SK-N-SH treated with all-trans-retinoic acid at 6 μM for 48 hours (cell line): ENCODE data around the gene RNF175.

Experiments
- ATAC-seq: fragments of 200-7000 bp; cut with Tn5 transposase; 3 replicates; pipeline ENCODE4 v1.9.1; 2020; ENCODE audit warnings: mild to moderate bottlenecking, moderate library complexity
- ARNTL ChIP-seq: fragments of 450-650 bp; formaldehyde crosslinking; IDR thresholded peaks from 2 replicates; pipeline ENCODE4 v1.5.0; 2020; ENCODE audit warnings: low read depth, mild to moderate bottlenecking, moderate library complexity, borderline replicate concordance
- BACH2 ChIP-seq: fragments of 250-450 bp; sonication (Bioruptor Pico); IDR thresholded peaks from 2 replicates; pipeline ENCODE4 v1.9.0; 2021; ENCODE audit warnings: mild to moderate bottlenecking, borderline replicate concordance
- CSDC2 ChIP-seq: fragments of 250-450 bp; sonication (Bioruptor Pico); IDR thresholded peaks from 2 replicates; pipeline ENCODE4 v1.5.0; 2020; ENCODE audit warnings: mild to moderate bottlenecking, moderate library complexity
- ESRRG ChIP-seq: fragments of 250-450 bp; sonication (Bioruptor Pico); IDR thresholded peaks from 2 replicates; pipeline ENCODE4 v1.6.1; 2021; ENCODE audit warnings: mild to moderate bottlenecking
- GLIS3 ChIP-seq: fragments of 250-450 bp; sonication (Bioruptor Pico); IDR thresholded peaks from 2 replicates; pipeline ENCODE4 v1.5.0; 2020; ENCODE audit warnings: mild to moderate bottlenecking, moderate library complexity
- ISL1 ChIP-seq: fragments of 250-450 bp; sonication (Bioruptor Pico); IDR thresholded peaks from 2 replicates; pipeline ENCODE4 v2.1.2; 2022; ENCODE audit warnings: mild to moderate bottlenecking, moderate library complexity
- OSR1 ChIP-seq: fragments of 250-450 bp; sonication (Bioruptor Pico); IDR thresholded peaks from 2 replicates; pipeline ENCODE4 v1.8.0; 2022; ENCODE audit warnings: moderate library complexity, mild to moderate bottlenecking, inconsistent platforms
- PATZ1 ChIP-seq: fragments of 250-450 bp; sonication (Bioruptor Pico); IDR thresholded peaks from 2 replicates; pipeline ENCODE4 v1.8.0; 2020; ENCODE audit warnings: mild to moderate bottlenecking, moderate library complexity, borderline replicate concordance
- POU6F1 ChIP-seq: fragments of 250-450 bp; sonication (Bioruptor Pico); IDR thresholded peaks from 2 replicates; pipeline ENCODE4 v1.8.0; 2021; ENCODE audit warnings: low read depth, mild to moderate bottlenecking, moderate library complexity, borderline replicate concordance
- PPARA ChIP-seq: fragments of 250-450 bp; sonication (Bioruptor Pico); IDR thresholded peaks from 2 replicates; pipeline ENCODE4 v1.5.0; 2020; ENCODE audit warnings: mild to moderate bottlenecking, borderline replicate concordance
- SNAI2 ChIP-seq: fragments of 250-450 bp; sonication (Bioruptor Pico); IDR thresholded peaks from 2 replicates; pipeline ENCODE4 v1.5.0; 2020; ENCODE audit warnings: mild to moderate bottlenecking, moderate library complexity
- TCF4 ChIP-seq: fragments of 250-450 bp; sonication (Bioruptor Pico); IDR thresholded peaks from 2 replicates; pipeline ENCODE4 v1.8.0; 2021; ENCODE audit warnings: mild to moderate bottlenecking, moderate library complexity, borderline replicate concordance
- TOX ChIP-seq: fragments of 250-450 bp; sonication (Bioruptor Pico); IDR thresholded peaks from 2 replicates; pipeline ENCODE4 v1.8.0; 2021; ENCODE audit warnings: mild to moderate bottlenecking, moderate library complexity, borderline replicate concordance
- TSHZ2 ChIP-seq: fragments of 250-450 bp; sonication (Bioruptor Pico); IDR thresholded peaks from 2 replicates; pipeline ENCODE4 v1.5.0; 2020; ENCODE audit warnings: mild to moderate bottlenecking, moderate library complexity
- ZC3H10 ChIP-seq: fragments of 250-450 bp; sonication (Bioruptor Pico); IDR thresholded peaks from 2 replicates; pipeline ENCODE4 v1.5.1; 2021; ENCODE audit warnings: mild to moderate bottlenecking, moderate library complexity
- ZFP3 ChIP-seq: fragments of 250-450 bp; sonication (Bioruptor Pico); IDR thresholded peaks from 2 replicates; pipeline ENCODE4 v1.5.0; 2020; ENCODE audit warnings: mild to moderate bottlenecking, moderate library complexity
- ZFP30 ChIP-seq: fragments of 450-650 bp; formaldehyde crosslinking; IDR thresholded peaks from 2 replicates; pipeline ENCODE4 v1.5.0; 2022; ENCODE audit warnings: mild to moderate bottlenecking, moderate library complexity
- ZNF565 ChIP-seq: fragments of 450-650 bp; formaldehyde crosslinking; conservative IDR thresholded peaks from 2 replicates; pipeline ENCODE4 v1.5.0; 2020; ENCODE audit warnings: low read depth, mild to moderate bottlenecking, moderate library complexity
- ZNF70 ChIP-seq: fragments of 450-650 bp; formaldehyde crosslinking; IDR thresholded peaks from 2 replicates; pipeline ENCODE4 v1.5.0; 2020; ENCODE audit warnings: mild to moderate bottlenecking, moderate library complexity
- ZNF8 ChIP-seq: fragments of 450-650 bp; formaldehyde crosslinking; IDR thresholded peaks from 2 replicates; pipeline ENCODE4 v1.5.0; 2020; ENCODE audit warnings: mild to moderate bottlenecking, moderate library complexity

Gene RNF175

GRCh38 chr4:153780221-153780620 is 20.4 kb upstream of the RNF175 start:
- no peak for ATAC-seq
- TF ChIP-seq PPARA (no peak), ISL1 (CRISPR knock-in tag) (no peak), BACH2 (CRISPR knock-in tag) (no peak), OSR1 (CRISPR knock-in tag) (no peak), ESRRG (CRISPR knock-in tag) (no peak), CSDC2 (CRISPR knock-in tag) (no peak), TOX (CRISPR knock-in tag) (no peak), GLIS3 (CRISPR knock-in tag) (no peak), POU6F1 (CRISPR knock-in tag) (no peak), TCF4 (CRISPR knock-in tag) (no peak), ARNTL (CRISPR knock-in tag) (no peak), ZFP3 (CRISPR knock-in tag) (no peak), ZC3H10 (CRISPR knock-in tag) (no peak), PATZ1 (CRISPR knock-in tag) (no peak)

- ATAC-seq: no peak
- TF ChIP-seq PATZ1 (CRISPR knock-in tag): no peak
- TF ChIP-seq SNAI2 (CRISPR knock-in tag): no peak
- TF ChIP-seq OSR1 (CRISPR knock-in tag): no peak
- no peak for TF ChIP-seq ZNF8 (CRISPR knock-in tag)
- no peak for TF ChIP-seq ISL1 (CRISPR knock-in tag)
- no peak for TF ChIP-seq ZFP3 (CRISPR knock-in tag)
- TF ChIP-seq BACH2 (CRISPR knock-in tag): no peak
- no peak for TF ChIP-seq TSHZ2 (CRISPR knock-in tag)
- no peak for TF ChIP-seq ZNF565
- no peak for TF ChIP-seq ESRRG (CRISPR knock-in tag)
Measured at GRCh38 chr4:153778383-153778782, 18.6 kb upstream of the RNF175 start.

GRCh38 chr4:153777421-153777820 is 17.6 kb upstream of the RNF175 start:
- TF ChIP-seq ZNF565 (no peak), OSR1 (CRISPR knock-in tag) (no peak), PATZ1 (CRISPR knock-in tag) (no peak), TSHZ2 (CRISPR knock-in tag) (no peak), ZFP30 (CRISPR knock-in tag) (no peak), POU6F1 (CRISPR knock-in tag) (no peak), ESRRG (CRISPR knock-in tag) (no peak), ZFP3 (CRISPR knock-in tag) (no peak), PPARA (no peak), GLIS3 (CRISPR knock-in tag) (no peak), ZC3H10 (CRISPR knock-in tag) (no peak), TCF4 (CRISPR knock-in tag) (no peak), ZNF70 (CRISPR knock-in tag) (no peak), TOX (CRISPR knock-in tag) (no peak), BACH2 (CRISPR knock-in tag) (no peak), ISL1 (CRISPR knock-in tag) (no peak), ZNF8 (CRISPR knock-in tag) (no peak), CSDC2 (CRISPR knock-in tag) (no peak), SNAI2 (CRISPR knock-in tag) (no peak)

More at GRCh38 chr4:153777421-153777820, 17.6 kb upstream of the RNF175 start:
- no peak for ATAC-seq
